Trophoblast cell (in vitro differentiated cells and primary cell): ENCODE measurements around the gene KDF1.

Experiments
- DNase-seq, 2 donors: peaks; one replicate each; pipeline ENCODE4 v3.0.0-alpha.2; 2016
- H2AFZ ChIP-seq: 2 replicates; pipeline ENCODE4 v1.6.1; 2013; ENCODE audit warnings: low read length, moderate library complexity, mild to moderate bottlenecking; ENCODE audit not compliant: insufficient read depth, poor library complexity
- H2AK5ac ChIP-seq: 2 replicates; pipeline ENCODE4 v1.6.1; 2013; ENCODE audit warnings: mild to moderate bottlenecking, low read length
- H2BK120ac ChIP-seq: 2 replicates; pipeline ENCODE4 v1.6.1; 2013; ENCODE audit warnings: low read length, mild to moderate bottlenecking, moderate library complexity; ENCODE audit not compliant: insufficient read depth, poor library complexity
- H2BK12ac ChIP-seq: 2 replicates; pipeline ENCODE4 v1.6.1; 2013; ENCODE audit warnings: mild to moderate bottlenecking, low read length, moderate library complexity
- H2BK5ac ChIP-seq: 2 replicates; pipeline ENCODE4 v1.6.1; 2013; ENCODE audit warnings: low read length, low read depth, moderate library complexity, mild to moderate bottlenecking; ENCODE audit not compliant: poor library complexity
- H3K14ac ChIP-seq: 2 replicates; pipeline ENCODE4 v1.6.1; 2013; ENCODE audit warnings: mild to moderate bottlenecking, low read length
- H3K18ac ChIP-seq: 2 replicates; pipeline ENCODE4 v1.6.1; 2013; ENCODE audit warnings: mild to moderate bottlenecking, low read length
- H3K23ac ChIP-seq: 2 replicates; pipeline ENCODE4 v1.6.1; 2013; ENCODE audit warnings: low read length
- H3K27ac ChIP-seq: 2 replicates; pipeline ENCODE4 v1.5.1; 2013; ENCODE audit warnings: low read depth, mild to moderate bottlenecking, inconsistent platforms, low read length, moderate library complexity
- H3K27me3 ChIP-seq: 2 replicates; pipeline ENCODE4 v1.6.1; 2013; ENCODE audit warnings: inconsistent platforms, mild to moderate bottlenecking, low read length, moderate library complexity; ENCODE audit not compliant: insufficient read depth
- H3K36me3 ChIP-seq, 2 experiments: 1 replicate in 1 of 2; 2 replicates in 1 of 2; pipeline ENCODE4 v1.6.1; 2013; ENCODE audit warnings: low read length in 2 of 2, mild to moderate bottlenecking in 2 of 2, moderate library complexity in 1 of 2; ENCODE audit not compliant: insufficient read depth in 2 of 2, control insufficient read depth in 1 of 2
- H3K4ac ChIP-seq: 2 replicates; pipeline ENCODE4 v1.6.1; 2013; ENCODE audit warnings: low read depth, mild to moderate bottlenecking, low read length, moderate library complexity
- H3K4me1 ChIP-seq, 2 experiments: 1 replicate in 1 of 2; 2 replicates in 1 of 2; pipeline ENCODE4 v1.6.1; 2013; ENCODE audit warnings: low read length in 2 of 2, mild to moderate bottlenecking in 2 of 2, moderate library complexity in 1 of 2; ENCODE audit not compliant: insufficient read depth in 2 of 2, control insufficient read depth in 1 of 2
- H3K4me2 ChIP-seq: 2 replicates; pipeline ENCODE4 v1.6.1; 2013; ENCODE audit warnings: inconsistent platforms, mild to moderate bottlenecking, low read length, moderate library complexity
- H3K4me3 ChIP-seq: 2 replicates; pipeline ENCODE4 v1.5.1; 2013; ENCODE audit warnings: mild to moderate bottlenecking, low read depth, low read length, inconsistent platforms
- H3K79me1 ChIP-seq: one replicate; pipeline ENCODE4 v1.6.1; 2013; ENCODE audit warnings: low read length
- H3K79me2 ChIP-seq: 2 replicates; pipeline ENCODE4 v1.6.1; 2013; ENCODE audit warnings: low read length, mild to moderate bottlenecking; ENCODE audit not compliant: control insufficient read depth, insufficient read depth, poor library complexity
- H3K9ac ChIP-seq: 2 replicates; pipeline ENCODE4 v1.6.1; 2013; ENCODE audit warnings: mild to moderate bottlenecking, low read length
- H3K9me3 ChIP-seq: 2 replicates; pipeline ENCODE4 v1.6.1; 2013; ENCODE audit warnings: low read depth, mild to moderate bottlenecking, control low read depth, inconsistent platforms, low read length; ENCODE audit not compliant: insufficient read depth
- H4K12ac ChIP-seq: 2 replicates; pipeline ENCODE4 v1.6.1; 2013; ENCODE audit warnings: low read depth, mild to moderate bottlenecking, low read length, moderate library complexity
- H4K8ac ChIP-seq: 2 replicates; pipeline ENCODE4 v1.6.1; 2013; ENCODE audit warnings: low read depth, mild to moderate bottlenecking, low read length, moderate library complexity
- H4K91ac ChIP-seq: one replicate; pipeline ENCODE4 v1.6.1; 2013; ENCODE audit warnings: low read depth, mild to moderate bottlenecking, low read length, moderate library complexity
- WGBS: extraction: QIAGEN DNeasy Blood & Tissue Kit; methylation state at CpG from one replicate; pipeline ENCODE4 v1.1.7; 2013; ENCODE audit warnings: missing lambda C conversion rate; ENCODE audit not compliant: insufficient read length, insufficient coverage; ENCODE audit errors: extremely low coverage; 5-methylcytosine and 5-hydroxymethylcytosine counted together

Gene KDF1

DNA sequence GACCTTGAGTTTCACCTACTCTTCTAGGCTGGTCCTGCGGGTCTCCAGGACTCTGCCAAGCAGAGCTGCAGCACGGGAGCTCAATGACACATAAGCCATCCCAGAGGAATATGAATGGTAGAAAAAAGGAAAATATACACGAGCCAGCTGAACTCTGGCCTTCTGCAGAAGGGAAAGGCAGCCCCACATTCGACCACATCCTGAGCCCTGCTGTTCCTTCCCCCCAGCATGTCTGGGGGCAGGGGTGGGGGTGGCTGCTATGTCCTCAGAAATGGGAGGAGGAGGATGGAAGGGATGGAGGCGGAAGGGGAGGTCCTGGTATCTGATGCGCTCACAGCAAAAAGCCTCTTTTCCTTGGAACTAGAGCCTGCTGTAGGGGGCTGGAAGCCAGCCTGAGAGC, 12.1 kb upstream of the KDF1 start:
- H3K79me2 ChIP-seq, result no peaks in the 10 kb centered on the region
- no peak overlapping the region for H3K9ac ChIP-seq
- no peak overlapping the region for H2AK5ac ChIP-seq
- no peak overlapping the region for H3K4ac ChIP-seq
- no peaks in the 10 kb centered on the region for H3K79me1 ChIP-seq
- WGBS, result no CpG with 5 or more reads among the region's 6 CpGs
- H4K8ac ChIP-seq, result no peak overlapping the region
- H2BK12ac ChIP-seq, result no peak overlapping the region
- H3K4me2 ChIP-seq, result no peak overlapping the region
- no peak overlapping the region for H3K4me3 ChIP-seq
- no peak overlapping the region for H4K91ac ChIP-seq
- no peaks in the 10 kb centered on the region for H3K4me1 ChIP-seq
- H3K14ac ChIP-seq, result no peak overlapping the region
- no peak overlapping the region for H3K27ac ChIP-seq
- no peak overlapping the region for H3K18ac ChIP-seq
- H2BK120ac ChIP-seq, result no peak overlapping the region
- H4K12ac ChIP-seq, result no peak overlapping the region
- H3K9me3 ChIP-seq, result no peaks in the 10 kb centered on the region
- H2BK5ac ChIP-seq, result no peak overlapping the region
- H3K27me3 ChIP-seq, result no peaks in the 10 kb centered on the region
- no peak for DNase-seq
- no peak overlapping the region for H2AFZ ChIP-seq
- no peaks in the 10 kb centered on the region for H3K36me3 ChIP-seq
- H3K23ac ChIP-seq, result no peak overlapping the region

DNA sequence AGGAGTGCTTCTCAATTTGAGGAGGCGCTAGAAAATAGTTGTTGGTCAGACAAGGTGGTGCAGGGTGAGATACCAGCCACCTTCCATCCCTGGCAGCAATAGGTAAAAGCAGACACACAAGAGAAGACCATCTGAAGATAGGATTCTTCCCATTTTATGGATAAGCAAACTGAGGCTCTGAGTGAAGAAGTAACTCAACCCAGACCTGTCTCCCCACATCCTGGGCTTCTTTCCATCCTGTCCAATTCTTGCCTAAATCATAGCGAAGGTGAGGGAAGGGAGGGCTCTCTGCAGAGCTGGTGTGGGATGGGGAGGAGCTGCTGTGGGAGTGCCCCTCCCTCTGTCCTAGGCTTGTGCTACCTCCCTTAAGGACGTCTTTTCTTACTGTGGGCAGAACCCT, 11.3 kb upstream of the KDF1 start:
- Histone ChIP-seq H3K27me3 (no peaks in the 10 kb centered on the region), H2AK5ac (no peak overlapping the region), H3K4ac (no peak overlapping the region), H3K18ac (no peak overlapping the region), H3K9me3 (no peaks in the 10 kb centered on the region), H3K23ac (no peak overlapping the region), H4K91ac (no peak overlapping the region), H4K12ac (no peak overlapping the region), H2BK5ac (no peak overlapping the region), H4K8ac (no peak overlapping the region), H2AFZ (no peak overlapping the region), H3K27ac (no peak overlapping the region), H3K36me3 (no peaks in the 10 kb centered on the region), H3K4me2 (no peak overlapping the region), H3K14ac (no peak overlapping the region), H2BK12ac (no peak overlapping the region), H3K4me1 (no peaks in the 10 kb centered on the region), H3K9ac (no peak overlapping the region), H3K4me3 (no peak overlapping the region), H3K79me2 (no peaks in the 10 kb centered on the region), H2BK120ac (no peak overlapping the region), H3K79me1 (no peaks in the 10 kb centered on the region)
- WGBS, result no CpG with 5 or more reads among the region's 3 CpGs
- DNase-seq, result no peak

DNA sequence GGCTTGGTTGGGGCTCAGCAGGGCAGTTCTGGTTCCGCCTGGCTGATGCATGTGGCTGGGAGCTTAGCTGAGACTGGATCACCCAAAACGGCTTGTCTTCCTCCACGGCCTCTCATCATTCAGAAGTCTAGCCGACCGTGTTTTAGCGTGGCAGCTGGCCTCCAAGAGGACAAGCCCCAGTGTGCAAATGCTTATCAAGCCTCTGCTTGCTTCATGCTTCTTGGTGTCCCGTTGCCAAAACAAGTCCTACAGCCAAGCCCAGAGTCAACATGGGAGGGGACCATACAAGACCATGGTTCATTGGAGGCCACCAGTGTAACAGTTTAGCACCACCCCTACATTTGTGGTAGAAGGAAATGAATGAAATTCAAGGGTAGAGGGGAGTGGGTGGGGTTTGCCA, 10.5 kb upstream of the KDF1 start:
- no peaks in the 10 kb centered on the region for H3K4me1 ChIP-seq
- no peak for DNase-seq
- no peak overlapping the region for H3K9ac ChIP-seq
- no peak overlapping the region for H3K23ac ChIP-seq
- no peak overlapping the region for H3K4me2 ChIP-seq
- no peaks in the 10 kb centered on the region for H3K27me3 ChIP-seq
- no peak overlapping the region for H2BK5ac ChIP-seq
- no peaks in the 10 kb centered on the region for H3K36me3 ChIP-seq
- H2BK12ac ChIP-seq, result no peak overlapping the region
- no peaks in the 10 kb centered on the region for H3K79me1 ChIP-seq
- WGBS, result no CpG with 5 or more reads among the region's 7 CpGs
- no peak overlapping the region for H2AK5ac ChIP-seq
- no peak overlapping the region for H4K91ac ChIP-seq
- no peak overlapping the region for H3K14ac ChIP-seq
- H3K79me2 ChIP-seq, result no peaks in the 10 kb centered on the region
- H3K27ac ChIP-seq, result no peak overlapping the region
- H3K9me3 ChIP-seq, result no peaks in the 10 kb centered on the region
- no peak overlapping the region for H3K4me3 ChIP-seq
- H3K4ac ChIP-seq, result no peak overlapping the region
- H2BK120ac ChIP-seq, result no peak overlapping the region
- H4K8ac ChIP-seq, result no peak overlapping the region
- H2AFZ ChIP-seq, result no peak overlapping the region
- H3K18ac ChIP-seq, result no peak overlapping the region
- no peak overlapping the region for H4K12ac ChIP-seq

DNA sequence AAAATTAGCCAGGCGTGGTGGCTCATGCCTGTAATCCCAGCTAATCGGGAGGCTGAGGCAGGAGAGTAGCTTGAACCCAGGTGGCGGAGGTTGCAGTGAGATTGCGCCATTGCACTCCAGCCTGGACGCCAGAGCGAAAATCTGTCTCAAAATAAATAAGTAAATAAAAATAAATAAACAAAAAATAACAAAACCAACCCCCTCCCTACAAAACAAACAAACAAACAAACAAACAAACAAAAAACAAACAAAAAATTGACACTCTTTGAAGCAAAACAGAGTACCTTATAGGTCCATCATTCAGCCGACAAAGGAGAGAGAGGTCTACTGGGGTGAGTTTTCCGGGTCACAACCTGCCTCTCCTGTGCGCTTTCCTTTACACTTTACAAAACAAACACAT, 5.4 kb upstream of the KDF1 start:
- H3K4ac ChIP-seq, result no peak overlapping the region
- H4K12ac ChIP-seq, result no peak overlapping the region
- no peaks in the 10 kb centered on the region for H3K36me3 ChIP-seq
- no peaks in the 10 kb centered on the region for H3K79me2 ChIP-seq
- no peak overlapping the region for H2BK12ac ChIP-seq
- no peak overlapping the region for H3K4me3 ChIP-seq
- no peaks in the 10 kb centered on the region for H3K9me3 ChIP-seq
- no peak overlapping the region for H2AK5ac ChIP-seq
- H3K4me1 ChIP-seq, result peaks cover 0 to 4% of the 10 kb centered on the region in 2 experiments
- H4K8ac ChIP-seq, result no peak overlapping the region
- H3K27ac ChIP-seq, result no peak overlapping the region
- DNase-seq, result no peak
- H2BK5ac ChIP-seq, result no peak overlapping the region
- no peak overlapping the region for H2BK120ac ChIP-seq
- WGBS, result no CpG with 5 or more reads among the region's 9 CpGs
- H3K18ac ChIP-seq, result no peak overlapping the region
- H4K91ac ChIP-seq, result no peak overlapping the region
- no peak overlapping the region for H2AFZ ChIP-seq
- H3K27me3 ChIP-seq, result no peaks in the 10 kb centered on the region
- no peak overlapping the region for H3K4me2 ChIP-seq
- no peak overlapping the region for H3K23ac ChIP-seq
- H3K79me1 ChIP-seq, result no peaks in the 10 kb centered on the region
- no peak overlapping the region for H3K9ac ChIP-seq
- H3K14ac ChIP-seq, result no peak overlapping the region
